SU-DHL-6 (cell line): ENCODE results near the gene MAST2.
A peak's percentile ranks its signal among the peaks of the same experiment; 100 is the strongest.

ENCODE experiments used
- H2AFZ ChIP-seq: fragments of 200-600 bp; sonication (generic); 2 replicates; pipeline ENCODE4 v1.6.1; 2014; ENCODE audit warnings: low read depth, mild to moderate bottlenecking, moderate library complexity, mixed read lengths, antibody characterized with exemption, low read length; ENCODE audit not compliant: severe bottlenecking
- H3F3A ChIP-seq: fragments of 200-600 bp; shearing (Covaris generic); 2 replicates; pipeline ENCODE4 v1.6.0; 2016; ENCODE audit warnings: antibody characterized with exemption, mild to moderate bottlenecking; ENCODE audit not compliant: insufficient read depth
- H3K27ac ChIP-seq: fragments of 200-600 bp; sonication (generic); 2 replicates; pipeline ENCODE4 v1.5.1; 2016; ENCODE audit warnings: low read depth, mild to moderate bottlenecking, low read length, moderate library complexity, mixed read lengths
- H3K27me3 ChIP-seq: fragments of 200-600 bp; sonication (generic), shearing (Covaris generic); 2 replicates; pipeline ENCODE4 v1.6.0; 2014; ENCODE audit warnings: mild to moderate bottlenecking, low read length
- H3K36me3 ChIP-seq: fragments of 200-600 bp; sonication (generic); 2 replicates; pipeline ENCODE4 v1.6.1; 2014; ENCODE audit warnings: mild to moderate bottlenecking, low read length, mixed read lengths
- H3K4me2 ChIP-seq: fragments of 300-600, 200-600 bp; shearing (Covaris generic), sonication (generic); 2 replicates; pipeline ENCODE4 v1.6.0; 2014; ENCODE audit warnings: low read length, low read depth, mild to moderate bottlenecking; ENCODE audit not compliant: poor library complexity, severe bottlenecking
- H3K4me3 ChIP-seq: fragments of 200-600 bp; sonication (generic); 2 replicates; pipeline ENCODE4 v1.5.1; 2014; ENCODE audit warnings: antibody characterized with exemption, low read length, mild to moderate bottlenecking, mixed read lengths; ENCODE audit not compliant: insufficient read depth, poor library complexity, severe bottlenecking
- H3K79me2 ChIP-seq: fragments of 200-600 bp; sonication (generic); 2 replicates; pipeline ENCODE4 v1.6.1; 2014; ENCODE audit warnings: mild to moderate bottlenecking, low read length, moderate library complexity; ENCODE audit not compliant: insufficient read depth
- H3K9ac ChIP-seq: fragments of 200-600 bp; sonication (generic); 2 replicates; pipeline ENCODE4 v1.7.0; 2014; ENCODE audit warnings: mild to moderate bottlenecking, low read length
- H3K9me2 ChIP-seq: fragments of 200-600 bp; sonication (generic); replicated peaks from 2 replicates; pipeline ENCODE4 v1.6.1; 2014; ENCODE audit warnings: low read length; ENCODE audit not compliant: insufficient read depth
- H3K9me3 ChIP-seq: fragments of 200-600 bp; sonication (generic); 2 replicates; pipeline ENCODE4 v1.6.1; 2014; ENCODE audit warnings: low read length, mixed read lengths; ENCODE audit not compliant: insufficient read depth
- H4K20me1 ChIP-seq: fragments of 200-600 bp; sonication (generic); 2 replicates; pipeline ENCODE4 v1.6.1; 2014; ENCODE audit warnings: low read depth, mild to moderate bottlenecking, antibody characterized with exemption, low read length, moderate library complexity, mixed read lengths
- CTCF ChIP-seq: fragments of 200-600 bp; sonication (generic); IDR thresholded peaks from one replicate; pipeline ENCODE4 v1.5.1; 2017; ENCODE audit warnings: antibody characterized with exemption, mild to moderate bottlenecking, low read length, moderate library complexity; ENCODE audit not compliant: insufficient read depth, poor library complexity, severe bottlenecking
- EZH2phosphoT487 ChIP-seq: fragments of 200-600 bp; sonication (generic), shearing (Covaris generic); conservative IDR thresholded peaks from 2 replicates; pipeline ENCODE4 v1.6.1; 2018; ENCODE audit warnings: mild to moderate bottlenecking, antibody characterized with exemption, low read length, moderate library complexity, mixed read lengths

MAST2 gene

DNA sequence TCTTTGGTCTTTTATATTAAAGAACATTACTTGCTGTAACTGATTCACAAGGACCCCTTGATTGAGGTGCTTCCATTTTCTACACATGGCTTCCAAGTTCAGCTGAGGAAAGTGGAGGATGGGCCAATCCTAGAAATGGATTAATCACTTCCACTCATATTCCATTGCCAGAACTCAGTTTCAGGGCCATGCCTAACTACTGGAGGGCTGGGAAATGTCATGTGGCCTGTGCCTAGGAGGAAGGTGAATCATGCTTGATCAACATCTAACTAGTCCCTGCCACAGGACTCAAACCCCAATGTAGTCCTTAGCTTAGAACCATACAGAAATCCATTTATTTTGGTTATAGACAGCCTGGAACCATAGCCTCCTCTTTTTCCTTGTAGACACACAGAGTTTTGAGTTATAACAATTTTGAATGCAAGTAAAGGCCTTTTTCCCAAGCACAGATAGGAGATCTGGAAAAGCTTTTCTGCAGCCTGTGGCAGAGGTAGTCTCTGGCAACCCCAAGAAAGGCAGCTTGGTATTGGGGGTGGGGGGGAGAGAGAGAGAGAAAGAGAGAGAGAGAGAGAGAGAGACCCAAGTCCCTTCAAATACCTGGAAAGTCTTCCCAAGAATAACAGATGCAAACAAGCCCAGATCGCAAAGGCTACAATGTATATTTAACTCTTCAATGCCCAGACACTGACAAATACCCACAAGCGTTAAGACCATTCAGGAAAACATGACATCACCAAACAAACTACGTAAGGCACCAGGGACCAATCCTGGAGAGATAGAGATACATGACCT is 12.5 kb downstream of the MAST2 start:
- H3K9ac ChIP-seq, result no peak overlapping the region
- H3K4me3 ChIP-seq, result no peak overlapping the region
- H3K9me3 ChIP-seq, result no peaks in the 10 kb centered on the region
- TF ChIP-seq EZH2phosphoT487 (no peak), CTCF (no peak)
- peaks cover 19% of the 10 kb centered on the region for H3F3A ChIP-seq
- H3K79me2 ChIP-seq, result peaks cover 90% of the 10 kb centered on the region
- no peak overlapping the region for H2AFZ ChIP-seq
- H3K27ac ChIP-seq, result no peak overlapping the region
- no peaks in the 10 kb centered on the region for H4K20me1 ChIP-seq
- peaks cover 17% of the 10 kb centered on the region for H3K36me3 ChIP-seq
- H3K4me2 ChIP-seq, result no peak overlapping the region
- H3K27me3 ChIP-seq, result no peaks in the 10 kb centered on the region
- H3K9me2 ChIP-seq, result no peaks in the 10 kb centered on the region

GRCh38 chr1:45820173-45820572 is 16.8 kb downstream of the MAST2 start:
- Histone ChIP-seq H3K27ac (peak overlapping the region; percentile 70), H3K9ac (no peak overlapping the region), H3K4me3 (peak overlapping the region; percentile 26), H3K4me2 (peak overlapping the region; percentile 69), H2AFZ (no peak overlapping the region), H4K20me1 (no peaks in the 10 kb centered on the region), H3F3A (peaks cover 27% of the 10 kb centered on the region), H3K79me2 (peaks cover 98% of the 10 kb centered on the region), H3K9me2 (no peaks in the 10 kb centered on the region), H3K27me3 (no peaks in the 10 kb centered on the region), H3K36me3 (0 out of 2 replicates have a peak, but pooled peaks cover 6% of the 10 kb centered on the region), H3K9me3 (no peaks in the 10 kb centered on the region)
- TF ChIP-seq EZH2phosphoT487, result no peak
- TF ChIP-seq CTCF, result no peak

- Histone ChIP-seq H3K9ac (no peak overlapping the region), H3K27me3 (no peaks in the 10 kb centered on the region), H3K4me2 (peak overlapping the region; percentile 69), H3F3A (peaks cover 27% of the 10 kb centered on the region), H3K79me2 (peaks cover 96% of the 10 kb centered on the region), H3K9me2 (no peaks in the 10 kb centered on the region), H3K27ac (peak overlapping the region; percentile 70), H3K36me3 (0 out of 2 replicates have a peak, but pooled peaks cover 6% of the 10 kb centered on the region), H2AFZ (no peak overlapping the region), H3K9me3 (no peaks in the 10 kb centered on the region), H3K4me3 (no peak overlapping the region), H4K20me1 (no peaks in the 10 kb centered on the region)
- TF ChIP-seq EZH2phosphoT487 (no peak), CTCF (no peak)
Measured at GRCh38 chr1:45820788-45821187, 17.4 kb downstream of the MAST2 start.
